NB4 (cell line): ENCODE data around the gene NIBAN1.

Source experiments
- DNase-seq: peaks from one replicate; pipeline ENCODE4 v3.0.0; 2010; ENCODE audit warnings: low read depth
- H3K4me3 ChIP-seq: one replicate; pipeline ENCODE4 v1.5.1; 2011; ENCODE audit warnings: mild to moderate bottlenecking, low read depth, low read length, moderate library complexity
- CTCF ChIP-seq: IDR thresholded peaks from one replicate; pipeline ENCODE4 v1.5.1; 2012; ENCODE audit warnings: low read depth, low read length
- MAX ChIP-seq: IDR thresholded peaks from 2 replicates; pipeline ENCODE4 v1.6.1; 2011; ENCODE audit warnings: low read depth, low read length
- MYC ChIP-seq: IDR thresholded peaks from 2 replicates; pipeline ENCODE4 v1.6.1; 2011; ENCODE audit warnings: low read depth, low read length
- POLR2A ChIP-seq: IDR thresholded peaks from 2 replicates; pipeline ENCODE4 v1.6.1; 2011; ENCODE audit warnings: mild to moderate bottlenecking; ENCODE audit not compliant: insufficient read length; ENCODE audit errors: extremely low read depth

Gene NIBAN1

GRCh38 chr1:184970691-184971161 is 3.6 kb downstream of the NIBAN1 start:
- TF ChIP-seq MYC, result no peak
- no peak for TF ChIP-seq MAX
- TF ChIP-seq POLR2A, result no peak
- no peak for TF ChIP-seq CTCF
- DNase-seq, result no peak
- H3K4me3 ChIP-seq, result no peak overlapping the region

- H3K4me3 ChIP-seq, result no peak overlapping the region
- DNase-seq, result no peak
- TF ChIP-seq POLR2A (no peak), MAX (no peak), MYC (no peak), CTCF (no peak)
These were observed 7.3 kb downstream of the NIBAN1 start for GRCh38 chr1:184966989-184967388.

GRCh38 chr1:184965944-184966860 is 8.1 kb downstream of the NIBAN1 start:
- H3K4me3 ChIP-seq, result no peak overlapping the region
- no peak for DNase-seq
- no peak for TF ChIP-seq CTCF

DNA sequence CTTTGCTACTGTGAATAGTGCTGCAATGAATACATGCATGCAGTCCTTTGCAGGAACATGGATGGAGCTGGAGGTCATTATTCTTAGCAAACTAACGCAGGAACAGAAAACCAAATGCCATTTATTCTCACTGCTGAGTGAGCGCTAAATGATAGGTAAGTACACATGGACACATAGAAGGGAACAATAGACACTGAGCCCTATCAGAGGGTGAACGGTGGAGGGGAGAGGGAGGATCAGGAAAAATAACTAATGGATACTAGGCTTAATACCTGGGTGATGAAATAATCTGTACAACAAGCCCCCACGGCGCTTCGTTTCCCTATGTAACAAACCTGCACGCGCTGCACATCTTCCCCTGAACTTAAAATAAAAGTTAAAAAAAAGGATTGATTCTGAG is 8.9 kb downstream of the NIBAN1 start:
- no peak for DNase-seq
- TF ChIP-seq POLR2A, result no peak
- no peak for TF ChIP-seq CTCF
- TF ChIP-seq MAX, result no peak
- no peak for TF ChIP-seq MYC
- no peak overlapping the region for H3K4me3 ChIP-seq

- no peak for DNase-seq
- no peak overlapping the region for H3K4me3 ChIP-seq
- no peak for TF ChIP-seq CTCF
- TF ChIP-seq MAX, result no peak
- no peak for TF ChIP-seq MYC
- TF ChIP-seq POLR2A, result no peak
These were observed 14.7 kb downstream of the NIBAN1 start for GRCh38 chr1:184959626-184960025.
